ENCODE measurements around the gene DHRS12. TPM values are rescaled to one million over a fixed set of nuclear protein-coding genes. Genes with fewer than 3 reads are reported as not detected.

The DHRS12 gene
- 10 to 100 TPM; 18.5 to 22.3 (median 19.2) TPM for polyA plus RNA-seq (ENCODE audit: insufficient read length in 3 of 3)

- peak in 2 of 3 donors; percentile 54 to 68 for DNase-seq (ENCODE audit: low read depth in 3 of 3, low spot score in 2 of 3)
Observed at GRCh38 chr13:51803422-51804294, at the start of gene DHRS12. DHRS12 (minus strand) TSS chr13:51804163; CDS start chr13:51799659, 4,504 bp downstream.

GRCh38 chr13:51849145-51850101 lies 45.5 kb upstream of the DHRS12 start:
- DNase-seq (ENCODE audit: low read depth in 3 of 3, low spot score in 2 of 3): no peak

- no peak for DNase-seq (ENCODE audit: low read depth in 3 of 3, low spot score in 2 of 3)
Observed at GRCh38 chr13:51848674-51849073, 44.7 kb upstream of the DHRS12 start.

- no peak for DNase-seq (ENCODE audit: low read depth in 3 of 3, low spot score in 2 of 3)
Observed at GRCh38 chr13:51846756-51847155, 42.8 kb upstream of the DHRS12 start.

- no peak for DNase-seq (ENCODE audit: low read depth in 3 of 3, low spot score in 2 of 3)
Observed at GRCh38 chr13:51845574-51846318, 41.8 kb upstream of the DHRS12 start.

GRCh38 chr13:51844862-51845573 lies 41.1 kb upstream of the DHRS12 start, which contains the start of gene TMEM272:
TMEM272 (minus strand) TSS chr13:51845177; CDS start chr13:51838530, 6,647 bp downstream.
- DNase-seq (ENCODE audit: low read depth in 3 of 3, low spot score in 2 of 3): peak in 1 of 3 donors; percentile 23

GRCh38 chr13:51843529-51843928 lies 39.6 kb upstream of the DHRS12 start:
- no peak for DNase-seq (ENCODE audit: low read depth in 3 of 3, low spot score in 2 of 3)

- DNase-seq (ENCODE audit: low read depth in 3 of 3, low spot score in 2 of 3): no peak
Observed at GRCh38 chr13:51841732-51842131, 37.8 kb upstream of the DHRS12 start.

GRCh38 chr13:51840917-51841316 lies 37.0 kb upstream of the DHRS12 start:
- no peak for DNase-seq (ENCODE audit: low read depth in 3 of 3, low spot score in 2 of 3)

- DNase-seq (ENCODE audit: low read depth in 3 of 3, low spot score in 2 of 3): no peak
Observed at GRCh38 chr13:51839711-51840540, 36.0 kb upstream of the DHRS12 start.

GRCh38 chr13:51838240-51838846 lies 34.4 kb upstream of the DHRS12 start:
- DNase-seq (ENCODE audit: low read depth in 3 of 3, low spot score in 2 of 3): no peak

GRCh38 chr13:51837016-51837415 lies 33.1 kb upstream of the DHRS12 start:
- no peak for DNase-seq (ENCODE audit: low read depth in 3 of 3, low spot score in 2 of 3)

- DNase-seq (ENCODE audit: low read depth in 3 of 3, low spot score in 2 of 3): no peak
Observed at GRCh38 chr13:51834581-51835171, 30.7 kb upstream of the DHRS12 start.

- DNase-seq (ENCODE audit: low read depth in 3 of 3, low spot score in 2 of 3): no peak
Observed at GRCh38 chr13:51833980-51834379, 30.0 kb upstream of the DHRS12 start.

- no peak for DNase-seq (ENCODE audit: low read depth in 3 of 3, low spot score in 2 of 3)
Observed at GRCh38 chr13:51832471-51833152, 28.6 kb upstream of the DHRS12 start.

- DNase-seq (ENCODE audit: low read depth in 3 of 3, low spot score in 2 of 3): no peak
Observed at GRCh38 chr13:51831519-51831918, 27.6 kb upstream of the DHRS12 start.

GRCh38 chr13:51829568-51829899 lies 25.6 kb upstream of the DHRS12 start:
- DNase-seq (ENCODE audit: low read depth in 3 of 3, low spot score in 2 of 3): no peak
